DMS53 treated with DMSO at 0.1 percent for 48 hours (cell line): ENCODE measurements around the gene FBXW10B.
"Not testable (repeated sequence)": the region's sequence is repeated elsewhere in the genome, so short reads cannot be mapped to it uniquely, and the experiment has no call there.

ENCODE experiments used
- DNase-seq: peaks from one replicate; lab custom pipeline; 2025; ENCODE audit not compliant: unreplicated experiment; lab: John Stamatoyannopoulos, UW

The FBXW10B gene

GRCh38 chr17:15619331-15620058 lies at the start of gene FBXW10B:
Gene FBXW10B (minus strand): TSS chr17:15619704. CDS start chr17:15619512, 192 bp downstream.
- not testable (repeated sequence) for DNase-seq

DNA sequence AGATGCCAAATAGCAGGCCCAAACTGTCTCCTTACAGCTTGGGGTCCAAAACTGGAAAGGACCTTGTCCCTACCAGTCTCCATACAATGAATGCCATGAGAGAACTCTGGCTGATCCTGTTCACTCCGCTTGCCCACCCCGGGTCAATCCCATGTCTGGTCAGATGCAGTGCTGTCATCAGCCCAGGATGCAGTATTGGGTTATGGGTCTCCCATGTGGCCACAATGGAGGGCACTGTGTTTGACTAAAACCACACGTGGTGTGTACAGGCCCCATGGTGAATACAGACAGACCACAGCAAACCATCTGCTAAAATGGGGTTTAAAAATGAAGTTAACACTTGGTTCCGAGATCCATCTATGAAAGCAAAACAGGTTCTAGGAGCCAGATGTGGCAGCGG lies 44.2 kb upstream of the FBXW10B start:
- DNase-seq = no peak

DNA sequence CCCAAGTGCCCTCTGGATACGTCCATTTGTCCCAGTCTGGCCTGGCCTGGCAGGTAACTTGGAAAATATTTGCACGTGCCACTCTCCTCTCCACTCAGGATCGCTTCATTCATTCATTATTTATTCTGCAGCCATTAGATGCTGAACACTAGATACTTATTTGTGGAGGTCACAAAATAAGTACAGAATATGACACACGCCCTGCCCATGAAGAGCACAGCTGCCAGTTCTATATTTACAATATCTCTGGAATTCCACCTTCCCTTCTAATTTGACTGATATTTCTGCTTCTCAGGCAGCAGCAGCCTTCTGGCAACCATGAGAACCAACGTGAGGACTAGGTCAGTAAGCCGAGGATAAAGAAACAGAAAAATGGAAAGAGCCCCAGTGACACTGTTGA lies 43.7 kb upstream of the FBXW10B start:
- no peak for DNase-seq

GRCh38 chr17:15662681-15663080 lies 43.2 kb upstream of the FBXW10B start:
- DNase-seq = no peak

DNA sequence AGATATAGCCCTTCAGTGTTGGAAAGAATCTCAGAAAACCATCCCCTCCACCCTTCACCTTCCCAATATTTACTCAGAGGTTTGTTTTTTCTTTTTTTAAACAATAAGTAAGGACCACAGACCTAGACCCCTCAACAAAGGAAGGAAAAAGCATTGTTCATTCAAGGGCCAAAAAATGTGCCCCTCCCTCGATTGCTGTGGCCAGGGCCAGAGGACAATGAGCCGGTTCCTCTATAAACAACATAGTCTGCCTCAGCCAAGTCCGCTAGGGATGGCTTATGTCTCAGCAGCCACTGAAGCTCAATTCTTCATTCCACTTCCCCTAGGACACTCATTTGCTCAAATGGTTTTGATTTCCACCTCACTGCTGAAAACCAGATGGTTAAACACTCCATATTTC lies 40.6 kb upstream of the FBXW10B start:
- no peak for DNase-seq

- DNase-seq = no peak
Observed at GRCh38 chr17:15659663-15660062, 40.2 kb upstream of the FBXW10B start.

DNA sequence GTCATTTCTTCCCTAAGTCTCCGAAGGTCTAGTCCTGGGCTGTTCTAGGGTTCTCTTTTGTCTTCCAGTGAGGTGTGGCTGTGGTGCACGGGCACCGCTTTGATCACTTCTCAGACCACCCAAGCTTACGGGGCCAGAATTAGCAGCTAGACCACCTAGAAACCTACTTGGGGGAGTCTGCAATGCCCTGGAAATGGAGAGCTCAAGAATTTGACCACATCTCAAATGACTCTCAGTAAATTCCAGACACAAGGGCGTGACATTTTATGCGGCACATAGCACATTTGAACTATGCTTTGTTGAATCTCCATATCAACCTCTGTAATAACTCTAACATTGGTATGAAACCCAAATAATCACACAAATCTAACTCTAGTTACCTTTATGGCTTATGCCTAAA lies 39.7 kb upstream of the FBXW10B start:
- DNase-seq = no peak

DNA sequence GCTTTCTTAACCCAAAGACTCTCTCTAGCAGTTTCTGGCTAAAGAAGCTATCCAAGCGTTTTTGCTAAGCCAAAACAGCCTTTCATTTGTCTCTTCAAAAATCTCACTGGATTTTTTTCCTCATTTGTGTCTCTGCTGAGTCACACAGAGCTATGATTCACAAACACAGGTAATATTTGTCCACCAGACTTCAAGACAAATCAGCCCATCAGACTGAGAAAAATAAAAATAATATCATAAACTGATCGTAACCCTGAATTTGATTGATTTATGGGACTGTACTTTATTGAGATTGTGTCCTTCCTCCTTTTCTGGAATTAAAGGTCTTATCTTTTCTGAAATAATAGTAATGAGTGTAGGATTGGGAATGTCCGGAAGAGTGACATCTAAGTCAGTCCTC lies 38.8 kb upstream of the FBXW10B start:
- DNase-seq = no peak

- no peak for DNase-seq
Observed at GRCh38 chr17:15657868-15658267, 38.4 kb upstream of the FBXW10B start.

DNA sequence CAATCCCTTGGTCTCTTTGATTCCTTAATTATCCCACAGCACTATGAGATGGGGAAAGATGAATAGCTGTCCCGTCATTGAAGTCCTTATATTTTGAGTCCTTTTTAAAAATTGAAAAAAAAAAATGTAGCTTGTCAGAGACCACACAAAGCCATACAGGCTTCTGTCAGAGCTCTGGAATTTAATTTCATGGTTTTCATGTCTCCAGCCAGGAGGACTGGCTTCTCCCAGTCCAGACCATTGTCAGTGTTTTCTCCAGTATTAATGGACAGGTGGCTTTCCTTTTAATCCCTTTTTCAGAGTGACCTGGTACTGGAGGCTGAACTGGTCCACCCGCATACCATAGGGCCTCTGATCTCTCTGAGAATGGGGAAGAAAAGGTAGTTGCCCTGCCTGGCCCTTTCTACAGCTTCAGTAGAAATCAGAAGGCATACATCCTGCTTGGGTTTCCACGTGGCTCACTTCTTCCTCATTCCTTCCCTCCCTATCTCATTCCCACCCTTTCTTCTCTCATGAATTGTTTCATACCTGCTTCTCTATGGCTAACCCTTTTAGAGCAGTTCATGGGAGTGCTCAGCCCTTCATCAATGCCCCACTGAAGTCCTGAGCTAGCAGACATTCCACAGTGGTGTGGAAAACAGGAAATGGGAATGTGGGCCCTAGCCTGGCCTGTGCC lies 35.5 kb upstream of the FBXW10B start:
- DNase-seq = no peak

DNA sequence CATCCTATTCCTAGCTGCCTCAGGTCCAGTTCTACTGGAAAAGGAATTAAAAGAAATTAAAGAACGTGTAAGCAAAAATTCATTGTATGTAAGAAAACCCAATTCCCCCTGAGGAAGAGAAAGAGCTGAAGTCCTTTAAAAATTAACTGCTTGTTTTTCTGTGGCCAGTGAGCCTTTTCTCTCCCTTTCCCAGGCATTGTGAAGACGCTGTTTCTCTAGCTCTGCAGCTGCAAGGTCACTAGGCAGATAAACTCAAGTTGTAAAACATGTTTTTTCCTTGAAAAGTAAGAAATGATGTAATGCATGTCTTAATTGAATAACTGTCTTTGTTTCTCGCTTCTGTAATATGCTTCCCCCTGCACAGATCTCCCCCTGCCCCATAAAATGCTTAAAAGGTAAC lies 34.9 kb upstream of the FBXW10B start:
- DNase-seq = not testable (repeated sequence)

- no peak for DNase-seq
Observed at GRCh38 chr17:15652960-15653359, 33.5 kb upstream of the FBXW10B start.

GRCh38 chr17:15651583-15652110 lies 32.1 kb upstream of the FBXW10B start:
- peak; percentile 85 for DNase-seq

DNA sequence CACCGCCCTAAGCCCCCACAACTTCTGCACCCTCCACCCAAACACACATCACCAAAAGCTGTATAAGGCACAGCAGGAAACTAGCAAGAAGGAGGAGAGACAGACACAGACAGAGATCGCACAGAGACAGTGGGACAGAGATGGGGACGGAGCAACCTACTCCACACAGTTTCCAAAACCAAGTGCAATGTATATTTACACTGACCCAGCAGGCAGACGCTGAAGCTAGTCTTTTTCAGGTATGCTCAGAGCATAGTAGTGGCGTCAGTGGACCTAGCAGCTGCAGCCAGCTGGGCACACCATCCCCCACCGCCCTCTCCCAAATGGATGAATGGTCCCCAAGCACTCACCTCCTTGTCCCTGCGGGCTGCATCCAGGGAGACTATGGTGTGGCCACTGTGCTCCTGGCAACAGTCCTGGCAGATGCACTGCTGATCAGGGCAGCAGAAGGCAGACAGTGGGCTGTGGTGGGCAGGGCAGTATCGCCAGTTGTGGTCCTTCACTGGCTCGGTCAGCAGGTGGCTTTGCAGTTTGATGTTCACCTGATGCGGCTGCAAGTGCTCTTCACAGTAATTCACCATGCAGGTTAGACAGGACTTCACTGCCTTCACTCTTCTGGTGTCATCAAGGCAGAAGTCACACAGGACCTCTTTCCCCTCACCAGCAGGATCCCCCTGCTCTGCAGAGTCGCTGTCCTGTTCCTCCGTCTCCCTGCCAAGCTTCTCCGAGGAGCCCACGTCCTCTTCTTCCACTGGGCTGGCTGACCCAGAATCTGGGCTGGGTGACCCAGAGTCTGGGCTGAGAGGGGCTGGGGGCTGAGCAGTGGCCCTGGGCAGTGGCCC lies 31.5 kb upstream of the FBXW10B start:
- peak; percentile 39 for DNase-seq

DNA sequence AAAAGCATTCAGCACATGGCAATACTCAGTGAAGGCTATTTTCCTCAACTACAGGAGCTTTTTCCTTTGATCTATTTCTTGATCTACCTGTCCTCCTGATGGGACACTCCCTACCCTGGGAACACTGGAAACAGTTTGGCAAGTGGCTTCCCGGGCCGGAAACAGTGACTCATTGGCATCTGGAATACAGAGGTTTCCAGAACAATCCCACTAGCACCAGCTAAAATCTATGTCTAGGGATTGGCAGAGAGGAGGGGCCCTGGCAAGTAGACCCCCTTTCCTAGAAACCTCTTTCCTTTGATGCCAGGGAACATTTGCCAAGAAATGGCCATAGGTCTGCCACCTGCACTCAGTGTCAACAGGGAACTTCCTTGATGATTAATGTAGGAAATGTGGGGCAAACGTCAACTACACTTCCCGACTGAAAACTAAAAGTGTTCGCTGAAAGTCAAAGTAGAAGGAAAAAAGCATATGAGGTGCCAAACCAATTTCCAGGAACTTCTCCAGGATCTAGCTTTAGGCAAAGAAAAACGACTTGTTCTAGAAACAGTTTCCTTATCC lies 30.4 kb upstream of the FBXW10B start:
- DNase-seq = peak; percentile 33

GRCh38 chr17:15648386-15648785 lies 28.9 kb upstream of the FBXW10B start:
- DNase-seq = no peak

GRCh38 chr17:15645942-15646312 lies 26.4 kb upstream of the FBXW10B start:
- peak; percentile 21 for DNase-seq

DNA sequence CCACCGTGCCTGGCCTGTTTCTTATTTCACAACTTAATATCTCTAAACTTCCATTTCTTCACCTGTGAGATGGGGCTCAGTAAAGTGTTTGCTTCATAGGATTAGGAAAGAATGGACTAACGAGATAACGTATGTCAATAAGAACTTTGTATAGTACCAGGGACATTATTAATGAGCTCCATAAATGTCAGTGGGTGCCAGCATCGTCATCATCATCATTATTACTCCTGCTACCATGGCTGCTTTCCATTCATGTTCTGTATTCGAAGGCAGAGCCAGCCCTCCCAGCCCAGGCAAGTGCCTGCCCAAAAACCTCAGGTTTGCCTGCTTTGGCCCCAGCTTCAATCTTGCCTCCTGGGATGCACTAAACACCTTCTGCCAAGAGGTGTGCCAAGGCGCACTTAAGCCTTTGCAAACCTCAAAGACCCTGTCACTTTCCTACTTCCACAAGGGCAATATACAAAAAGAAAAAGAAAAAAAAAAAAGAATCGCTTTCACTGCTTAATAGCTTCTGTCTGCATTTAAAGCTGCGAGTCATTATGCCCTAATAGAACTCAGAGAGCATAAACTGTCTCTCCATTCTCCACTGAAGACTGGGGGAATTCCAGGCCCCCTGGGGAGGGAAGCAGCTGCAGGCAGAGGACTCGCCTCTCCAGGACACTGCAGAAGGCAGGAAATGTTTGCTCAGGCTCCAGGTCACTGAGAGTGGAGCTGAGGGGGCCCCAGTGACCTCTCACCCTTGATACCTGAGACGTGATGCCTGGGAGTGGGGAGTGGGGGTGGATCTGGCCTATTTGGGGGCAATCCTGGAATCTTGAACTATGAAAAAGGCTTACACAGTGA lies 25.8 kb upstream of the FBXW10B start:
- DNase-seq = peak; percentile 21

DNA sequence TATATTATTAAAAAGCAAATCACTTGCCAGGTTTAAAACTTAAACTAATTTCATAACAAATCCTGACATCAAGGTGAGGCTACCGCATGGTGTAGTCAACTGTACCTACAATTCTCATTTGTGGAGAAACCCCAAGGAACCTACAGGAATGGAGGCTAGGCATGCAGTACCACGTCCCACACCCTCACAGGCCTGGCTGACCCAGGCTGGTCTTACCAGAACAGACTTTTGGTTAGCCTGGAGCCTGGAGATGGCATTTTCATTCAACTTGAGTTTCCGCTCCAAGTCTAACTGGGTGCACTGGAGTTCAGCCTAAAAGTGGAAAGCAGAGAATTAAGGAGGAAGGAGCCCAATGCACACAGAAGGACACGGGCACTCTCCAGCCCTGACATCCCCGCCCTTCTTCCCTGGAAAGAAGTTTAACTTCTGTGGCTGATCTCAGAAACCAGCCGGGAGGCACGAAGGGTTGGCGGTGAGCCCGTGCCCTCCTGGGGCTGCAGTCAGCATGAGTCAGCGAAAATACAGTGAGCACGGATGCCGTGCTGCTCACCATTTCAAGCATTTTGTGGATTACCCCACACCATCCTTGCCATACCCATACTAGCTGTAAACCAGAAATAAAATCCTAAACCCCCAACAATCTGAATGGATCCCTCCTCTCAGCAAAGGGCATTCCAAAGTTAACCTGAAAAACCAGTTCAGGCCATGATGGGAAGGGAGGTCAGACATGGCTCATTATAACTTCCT lies 23.2 kb upstream of the FBXW10B start:
- DNase-seq = not testable (repeated sequence)

- DNase-seq = not testable (repeated sequence)
Observed at GRCh38 chr17:15642014-15642413, 22.5 kb upstream of the FBXW10B start.
